ENCODE measurements around the gene SLC8A1.

DNA sequence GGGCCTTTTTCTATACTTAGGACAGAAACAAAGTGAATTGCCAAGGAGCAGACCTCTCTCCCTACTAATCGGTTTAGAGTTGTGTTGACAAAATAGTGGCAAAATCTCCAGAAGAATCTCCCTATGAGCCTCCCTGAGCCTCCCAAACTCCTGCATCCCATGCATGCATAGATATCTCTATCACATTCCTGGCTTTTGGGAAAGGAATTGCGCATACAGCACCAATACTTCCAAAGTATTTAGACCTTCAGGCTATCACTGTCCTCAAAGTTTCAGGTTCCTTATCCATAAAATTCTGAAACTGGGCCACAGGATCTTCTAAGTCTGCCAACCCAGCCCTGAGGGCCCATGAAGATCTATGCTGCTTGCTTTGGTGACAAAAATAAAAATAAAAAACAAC is 152.1 kb downstream of the SLC8A1 start:
- TF ChIP-seq, protein P1, sequence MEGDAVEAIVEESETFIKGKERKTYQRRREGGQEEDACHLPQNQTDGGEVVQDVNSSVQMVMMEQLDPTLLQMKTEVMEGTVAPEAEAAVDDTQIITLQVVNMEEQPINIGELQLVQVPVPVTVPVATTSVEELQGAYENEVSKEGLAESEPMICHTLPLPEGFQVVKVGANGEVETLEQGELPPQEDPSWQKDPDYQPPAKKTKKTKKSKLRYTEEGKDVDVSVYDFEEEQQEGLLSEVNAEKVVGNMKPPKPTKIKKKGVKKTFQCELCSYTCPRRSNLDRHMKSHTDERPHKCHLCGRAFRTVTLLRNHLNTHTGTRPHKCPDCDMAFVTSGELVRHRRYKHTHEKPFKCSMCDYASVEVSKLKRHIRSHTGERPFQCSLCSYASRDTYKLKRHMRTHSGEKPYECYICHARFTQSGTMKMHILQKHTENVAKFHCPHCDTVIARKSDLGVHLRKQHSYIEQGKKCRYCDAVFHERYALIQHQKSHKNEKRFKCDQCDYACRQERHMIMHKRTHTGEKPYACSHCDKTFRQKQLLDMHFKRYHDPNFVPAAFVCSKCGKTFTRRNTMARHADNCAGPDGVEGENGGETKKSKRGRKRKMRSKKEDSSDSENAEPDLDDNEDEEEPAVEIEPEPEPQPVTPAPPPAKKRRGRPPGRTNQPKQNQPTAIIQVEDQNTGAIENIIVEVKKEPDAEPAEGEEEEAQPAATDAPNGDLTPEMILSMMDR (IDR thresholded peaks at IDR 0.05): no peak
- TF ChIP-seq POLR2A (IDR thresholded peaks at IDR 0.05): no peak
